Measurements from ENCODE around the gene LGR4.
"Not testable (repeated sequence)": the region's sequence is repeated elsewhere in the genome, so short reads cannot be mapped to it uniquely, and the experiment has no call there.

LGR4 gene

DNA sequence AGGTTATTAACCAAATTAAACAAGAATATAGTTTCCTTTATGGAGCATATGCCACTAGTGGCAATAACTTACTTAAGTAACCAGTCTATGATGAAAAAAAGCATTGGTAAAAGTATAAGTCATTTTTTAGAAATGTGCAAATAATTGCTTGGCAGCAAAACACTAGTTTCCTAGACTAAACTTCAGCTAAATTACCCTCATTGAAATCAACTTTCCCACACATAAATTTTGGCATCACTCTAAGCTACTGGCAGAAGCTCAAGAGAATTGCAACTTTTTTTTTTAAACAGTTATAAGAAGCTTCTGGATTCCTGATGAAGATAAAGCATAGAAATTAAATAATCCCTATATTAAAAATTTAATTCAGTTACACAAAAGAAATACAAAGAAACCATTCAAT lies 122.1 kb downstream of the LGR4 start:
- H3K4me3 ChIP-seq (ENCODE audit: low read length) = no peak overlapping the region
- no peak for DNase-seq (ENCODE audit: low read depth)
- TF ChIP-seq CTCF (conservative IDR thresholded peaks at IDR 0.05; ENCODE audit: low read depth, low read length) = no peak

DNA sequence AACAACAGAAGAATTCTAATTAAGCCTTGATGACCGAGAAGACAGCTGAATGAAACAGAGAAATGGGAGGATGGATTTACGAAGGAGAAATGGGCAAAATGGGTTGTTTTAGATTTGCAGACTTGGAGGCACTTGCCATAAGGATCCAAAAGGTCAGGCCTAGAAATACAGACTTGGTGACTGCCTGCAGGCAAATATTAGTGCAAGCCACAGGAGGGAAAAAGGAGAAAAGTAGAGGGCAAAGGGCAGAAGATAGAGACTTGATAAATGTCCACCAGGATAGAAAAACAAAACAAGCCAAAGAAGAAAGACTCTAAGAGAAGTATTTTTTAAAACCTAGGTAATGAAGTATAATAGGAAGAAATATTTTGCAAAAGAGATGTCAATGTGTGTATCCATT lies 122.7 kb downstream of the LGR4 start:
- no peak for TF ChIP-seq CTCF (conservative IDR thresholded peaks at IDR 0.05; ENCODE audit: low read depth, low read length)
- DNase-seq (ENCODE audit: low read depth) = no peak
- H3K4me3 ChIP-seq (ENCODE audit: low read length) = no peak overlapping the region

DNA sequence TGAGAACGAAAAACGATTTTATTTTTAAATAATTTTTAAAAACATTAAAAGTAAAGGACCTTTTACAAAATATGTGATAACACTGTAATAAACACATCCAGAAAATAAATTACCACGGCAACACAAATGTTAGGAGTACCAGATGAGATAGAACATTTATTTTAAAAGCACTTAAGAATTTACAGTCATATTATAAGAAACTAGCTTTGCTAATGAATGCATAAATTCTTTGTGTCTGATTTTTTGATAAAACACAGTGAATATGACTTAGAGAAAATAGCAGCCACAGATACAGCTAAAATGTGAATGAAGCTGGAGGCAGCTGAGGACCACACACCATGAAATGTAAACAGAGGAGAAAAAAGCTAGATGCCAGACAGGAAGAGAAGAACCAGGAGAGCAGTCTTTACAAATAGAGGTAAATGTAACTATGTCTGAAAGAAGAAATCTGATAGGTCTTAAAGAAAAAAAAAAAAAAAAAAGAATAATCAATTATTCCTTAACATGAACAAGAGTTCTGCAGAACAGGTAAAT lies 124.2 kb downstream of the LGR4 start:
- no peak for DNase-seq (ENCODE audit: low read depth)
- no peak overlapping the region for H3K4me3 ChIP-seq (ENCODE audit: low read length)
- TF ChIP-seq CTCF (conservative IDR thresholded peaks at IDR 0.05; ENCODE audit: low read depth, low read length) = no peak

GRCh38 chr11:27347359-27348339 lies 124.9 kb downstream of the LGR4 start:
- no peak for DNase-seq (ENCODE audit: low read depth)
- H3K4me3 ChIP-seq (ENCODE audit: low read length) = no peak overlapping the region
- no peak for TF ChIP-seq CTCF (conservative IDR thresholded peaks at IDR 0.05; ENCODE audit: low read depth, low read length)

GRCh38 chr11:27339941-27340340 lies 132.6 kb downstream of the LGR4 start:
- no peak for TF ChIP-seq CTCF (conservative IDR thresholded peaks at IDR 0.05; ENCODE audit: low read depth, low read length)
- no peak overlapping the region for H3K4me3 ChIP-seq (ENCODE audit: low read length)
- no peak for DNase-seq (ENCODE audit: low read depth)

DNA sequence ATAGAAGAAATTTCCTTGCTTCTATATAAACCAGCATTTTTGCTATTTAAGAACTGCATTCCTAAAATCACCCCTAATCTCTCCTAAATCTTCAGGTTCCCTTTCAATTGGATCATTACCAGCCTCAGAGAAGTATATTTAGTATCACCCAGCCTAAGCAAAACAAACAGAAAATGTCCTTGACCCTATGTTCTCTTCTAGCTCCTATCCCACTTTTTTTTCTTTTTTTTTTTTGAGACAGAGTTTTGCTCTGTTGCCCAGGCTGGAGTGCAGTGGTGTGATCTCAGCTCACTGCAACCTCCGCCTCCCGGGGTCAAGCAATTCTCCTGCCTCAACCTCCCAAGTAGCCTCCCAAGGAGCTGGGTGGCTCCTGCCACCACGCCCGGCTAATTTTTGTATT lies 137.8 kb downstream of the LGR4 start:
- not testable (repeated sequence) for DNase-seq (ENCODE audit: low read depth); H3K4me3 ChIP-seq (ENCODE audit: low read length)

GRCh38 chr11:27331981-27332380 lies 140.6 kb downstream of the LGR4 start:
- H3K4me3 ChIP-seq (ENCODE audit: low read length) = no peak overlapping the region
- no peak for TF ChIP-seq CTCF (conservative IDR thresholded peaks at IDR 0.05; ENCODE audit: low read depth, low read length)
- no peak for DNase-seq (ENCODE audit: low read depth)
